Heart left ventricle (tissue), 16 donors: ENCODE data around the gene MSI2. TPM values are rescaled to one million over a fixed set of nuclear protein-coding genes. Genes with fewer than 3 reads are reported as not detected.

Experiments used
- ATAC-seq, 4 donors: fragments of 200-7000 bp; cut with Tn5 transposase; one replicate each; pipeline ENCODE4 v1.9.1; 2020 to 2022; ENCODE audit warnings: moderate library complexity in 4 of 4, mild to moderate bottlenecking in 3 of 4, moderate number of reproducible peaks in 1 of 4
- DNase-seq, 5 donors: peaks; one replicate each; pipeline ENCODE4 v3.0.0-alpha.2; 2020
- H3K27ac ChIP-seq, 12 donors: fragments of 200-600 bp; sonication (generic) in 4 of 12; one replicate each; pipeline versions ENCODE4 v1.5.0 to v1.8.0; 2016 to 2022; ENCODE audit warnings: mild to moderate bottlenecking in 2 of 12
- H3K27me3 ChIP-seq, 9 donors: fragments of 200-600 bp; sonication (generic) in 2 of 9; one replicate each; pipeline versions ENCODE4 v1.5.1 to v1.8.0; 2016 to 2022; ENCODE audit warnings: mild to moderate bottlenecking in 3 of 9
- H3K36me3 ChIP-seq, 9 donors: fragments of 200-600 bp; sonication (generic) in 2 of 9; one replicate each; pipeline versions ENCODE4 v1.5.0 to v1.8.0; 2018 to 2022; ENCODE audit warnings: mild to moderate bottlenecking in 2 of 9
- H3K4me1 ChIP-seq, 12 donors: fragments of 200-600 bp; sonication (generic) in 4 of 12; one replicate each; pipeline versions ENCODE4 v1.5.0 to v1.8.0; 2016 to 2022; ENCODE audit warnings: mild to moderate bottlenecking in 3 of 12
- H3K4me3 ChIP-seq, 12 donors: fragments of 200-600 bp; sonication (generic) in 4 of 12; one replicate each; pipeline versions ENCODE4 v1.5.0 to v1.8.0; 2017 to 2022; ENCODE audit warnings: mild to moderate bottlenecking in 9 of 12, moderate library complexity in 4 of 12
- H3K9me3 ChIP-seq, 12 donors: fragments of 200-600 bp; sonication (generic) in 4 of 12; one replicate each; pipeline versions ENCODE4 v1.5.0 to v1.8.0; 2016 to 2022; ENCODE audit warnings: mild to moderate bottlenecking in 1 of 12
- CTCF ChIP-seq, 12 donors: fragments of 200-600 bp; sonication (generic) in 4 of 12; IDR thresholded peaks; one replicate each; pipeline versions ENCODE4 v1.5.0 to v1.8.0; 2018 to 2022; ENCODE audit warnings: antibody characterized with exemption in 12 of 12, mild to moderate bottlenecking in 5 of 12
- POLR2A ChIP-seq, 2 donors: fragments of 450-650 bp; IDR thresholded peaks; one replicate each; pipeline ENCODE4 v1.6.1; 2017; ENCODE audit warnings: antibody characterized with exemption in 2 of 2, mild to moderate bottlenecking in 2 of 2, moderate library complexity in 2 of 2
- WGBS, 4 donors: extraction: QIAGEN DNeasy Blood & Tissue Kit in 2 of 4; methylation state at CpG; one replicate each; pipeline versions ENCODE4 v1.1.5 to v1.1.7; 2013 to 2018; 5-methylcytosine and 5-hydroxymethylcytosine counted together
- intact Hi-C, 10 donors: fragments of 100-400 bp; cut with DNase I; formaldehyde crosslinking; loops; one replicate each; pipeline versions ENCODE4 v1.11.1 to v1.14.2; 2022
- polyA plus RNA-seq, 2 donors: library from polyadenylated mRNA; stranded (reverse); fragments of 200-250 nt; gene quantifications; one replicate each; pipeline ENCODE4 v1.2.3, GENCODE V29; 2013
- total RNA-seq, 9 donors: library from RNA; depleted of rRNA in 2 of 9; stranded (reverse); fragments of >200 nt in 2 of 9; fragmentation: NEBNext Ultra II Directional in 3 of 9; extraction: Animal tissue kit (Norgen Biotek cat#: 25700) in 3 of 9; gene quantifications; one replicate each; pipeline versions ENCODE4 v1.1.0 to v1.2.4, GENCODE V29; 2016 to 2023
- donor health status: ischemic (EF 13 %, LVEDD 7.1; RV severe dilation, severe dysfunction).
- donor health status: healthy with polysubstance abuse.
- donor health status: DM: no; HTN: yes; CAD: no.
- donor health status: DM: no; HTN: no; CAD: no.
- donor health status: ischemic (EF 25% LVEDD 6.9; RV normal size, moderate dysfunction).
- donor health status: ischemic (EF 25% LVEDD 5.7; RV mildly dilated, moderate dysfunction).
- donor health status: healthy.
- donor health status: DM: yes; HTN: yes; CAD: no.
- donor health status: ischemic (EF 35%, LVEDD 5.7; RV mildly dilated, moderate dysfunction).
- donor health status: nonischemic (EF 11% LVEDD 7.7; RV severe dilation, severe dysfunction).
- donor health status: DM: yes; HTN: yes; CAD: no.
- donor health status: PGD.
- donor health status: ischemic (EF 29% LVEDD 5.4; RV normal size, mild dysfunction).
- donor health status: nonischemic (EF 23%, LVEDD 6.1; RV moderate dilation, normal function).

The MSI2 gene
- total and polyA plus RNA-seq, 11 donors, result 35.9 to 120 (median 104) TPM

- intact Hi-C loops, result no loop called here
- Histone ChIP-seq H3K4me1 (peaks cover 0 to 25% (median 14%) of the 10 kb centered on the region in 12 donors), H3K4me3 (no peak overlapping the region), H3K27me3 (no peaks in the 10 kb centered on the region), H3K36me3 (no peaks in the 10 kb centered on the region), H3K27ac (no peak overlapping the region), H3K9me3 (no peaks in the 10 kb centered on the region)
- DNase-seq (no peak), ATAC-seq (no peak)
- WGBS, 4 donors, result 86 to 93% (median 88%) methylated on average over 4 of the region's 4 CpGs
- no peak for TF ChIP-seq POLR2A (IDR thresholded peaks at IDR 0.05)
- TF ChIP-seq CTCF (IDR thresholded peaks at IDR 0.05), result no peak
Observed at GRCh38 chr17:57513569-57513968, 257.2 kb downstream of the MSI2 start.

GRCh38 chr17:57514614-57515013 lies 258.3 kb downstream of the MSI2 start:
- WGBS, 4 donors, result 93 to 98% (median 95%) methylated on average over 4 of the region's 4 CpGs
- no peak for ATAC-seq

GRCh38 chr17:57515662-57516211 lies 259.4 kb downstream of the MSI2 start:
- H3K4me3 ChIP-seq, result no peak overlapping the region
- no peak for DNase-seq
- peaks cover 0 to 36% (median 20%) of the 10 kb centered on the region in 12 donors for H3K4me1 ChIP-seq
- TF ChIP-seq POLR2A (IDR thresholded peaks at IDR 0.05) (no peak), CTCF (IDR thresholded peaks at IDR 0.05) (peak in 4 of 12 donors; percentile 2 to 15 (median 11))
- no peaks in the 10 kb centered on the region for H3K36me3 ChIP-seq
- WGBS, 4 donors, result 99 to 100% (median 100%) methylated on average over 1 of the region's 1 CpG
- no peak overlapping the region for H3K27ac ChIP-seq
- intact Hi-C loops, result loop anchor here in 1 of 10 donors (5.0 kb wide), 1 partner anchor 383 kb away; no protein-coding TSS in a partner anchor
- no peaks in the 10 kb centered on the region for H3K9me3 ChIP-seq
- no peak for ATAC-seq
- H3K27me3 ChIP-seq, result no peaks in the 10 kb centered on the region

More at GRCh38 chr17:57514614-57515013, 258.3 kb downstream of the MSI2 start:
- H3K36me3 ChIP-seq, result no peaks in the 10 kb centered on the region
- H3K27ac ChIP-seq, result no peak overlapping the region
- H3K4me1 ChIP-seq, result peaks cover 0 to 33% (median 20%) of the 10 kb centered on the region in 12 donors
- no peak for DNase-seq
- no peaks in the 10 kb centered on the region for H3K27me3 ChIP-seq
- no peaks in the 10 kb centered on the region for H3K9me3 ChIP-seq
- H3K4me3 ChIP-seq, result no peak overlapping the region
- intact Hi-C loops, result loop anchor here in 1 of 10 donors (5.0 kb wide), 1 partner anchor 382 kb away; no protein-coding TSS in a partner anchor
- TF ChIP-seq CTCF (IDR thresholded peaks at IDR 0.05) (no peak), POLR2A (IDR thresholded peaks at IDR 0.05) (no peak)

GRCh38 chr17:57516290-57517230 lies 260.2 kb downstream of the MSI2 start:
- DNase-seq, result no peak
- Histone ChIP-seq H3K36me3 (no peaks in the 10 kb centered on the region), H3K4me1 (peaks cover 0 to 36% (median 20%) of the 10 kb centered on the region in 12 donors), H3K9me3 (no peaks in the 10 kb centered on the region), H3K27me3 (no peaks in the 10 kb centered on the region), H3K27ac (no peak overlapping the region), H3K4me3 (no peak overlapping the region)
- 90 to 95% (median 93%) methylated on average over 10 of the region's 10 CpGs for WGBS, 4 donors
- TF ChIP-seq POLR2A (IDR thresholded peaks at IDR 0.05) (no peak), CTCF (IDR thresholded peaks at IDR 0.05) (no peak)
- no peak for ATAC-seq
- intact Hi-C loops, result loop anchor here in 1 of 10 donors (5.0 kb wide), 1 partner anchor 384 kb away; no protein-coding TSS in a partner anchor
